HL-60/S4 treated with phorbol 12-myristate 13-acetate at 8.2 ng/mL for 4 days and 3 days (cell line): ENCODE data around the gene LKAAEAR1.

Source experiments
- in situ Hi-C: fragments of 300-500 bp; cut with MboI; formaldehyde crosslinking; loops from 2 replicates; pipeline ENCODE4 v1.15.0; 2022; ENCODE audit warnings: low sequenced_read_pairs

Gene LKAAEAR1

GRCh38 chr20:64111841-64112641, 27.8 kb upstream of the LKAAEAR1 start:
- in situ Hi-C loops, result no loop called here

- in situ Hi-C loops, result no loop called here
Observed at GRCh38 chr20:64110411-64111068, 26.3 kb upstream of the LKAAEAR1 start.

- in situ Hi-C loops, result no loop called here
Observed at GRCh38 chr20:64109831-64110391, 25.7 kb upstream of the LKAAEAR1 start.

- in situ Hi-C loops, result no loop called here
Observed at GRCh38 chr20:64108731-64109681, 24.8 kb upstream of the LKAAEAR1 start.

GRCh38 chr20:64107736-64108457, 23.7 kb upstream of the LKAAEAR1 start:
- in situ Hi-C loops, result no loop called here

- in situ Hi-C loops, result no loop called here
Observed at GRCh38 chr20:64106981-64107735, 23.0 kb upstream of the LKAAEAR1 start, which contains the start of gene NPBWR2. Gene NPBWR2, minus strand, starts transcription at chr20:64107565. Its CDS starts 734 bp downstream, at chr20:64106831.

GRCh38 chr20:64106435-64106961, 22.3 kb upstream of the LKAAEAR1 start:
- in situ Hi-C loops, result no loop called here

GRCh38 chr20:64105846-64106434, 21.7 kb upstream of the LKAAEAR1 start:
- in situ Hi-C loops, result no loop called here

GRCh38 chr20:64104667-64105451, 20.7 kb upstream of the LKAAEAR1 start:
- in situ Hi-C loops, result no loop called here

GRCh38 chr20:64103871-64104666, 19.9 kb upstream of the LKAAEAR1 start:
- in situ Hi-C loops, result no loop called here

GRCh38 chr20:64102647-64103354, 18.6 kb upstream of the LKAAEAR1 start:
- in situ Hi-C loops, result no loop called here

- in situ Hi-C loops, result no loop called here
Observed at GRCh38 chr20:64101731-64102621, 17.8 kb upstream of the LKAAEAR1 start.

- in situ Hi-C loops, result no loop called here
Observed at GRCh38 chr20:64100946-64101688, 16.9 kb upstream of the LKAAEAR1 start.

- in situ Hi-C loops, result no loop called here
Observed at GRCh38 chr20:64100566-64100888, 16.3 kb upstream of the LKAAEAR1 start.
